Measurements from ENCODE around the gene PLCD3. TPM values are rescaled to one million over a fixed set of nuclear protein-coding genes. Genes with fewer than 3 reads are reported as not detected.

The PLCD3 gene
- total and polyA plus RNA-seq, 2 of the 13 experiments (the other 11 are each of a cell fraction or from before 2014, with no cell fraction given) = 11.3 to 39.1 TPM

GRCh38 chr17:45129426-45129939 is 2.8 kb downstream of the PLCD3 start (continued):
- TF ChIP-seq ZBTB4 (CRISPR knock-in tag; IDR thresholded peaks at IDR 0.05; ENCODE audit: borderline replicate concordance) (peak; percentile 64; the same call in 1 of the 2 replicates), ZNF160 (CRISPR knock-in tag; IDR thresholded peaks at IDR 0.05) (no peak), PRMT3 (CRISPR knock-in tag; IDR thresholded peaks at IDR 0.05; ENCODE audit: borderline replicate concordance, low read depth) (no peak), ZNF446 (CRISPR knock-in tag; IDR thresholded peaks at IDR 0.05) (no peak), ZFP36 (IDR thresholded peaks at IDR 0.05; ENCODE audit: borderline replicate concordance, low read depth, low read length, partially characterized antibody) (no peak), CTCF (CRISPR knock-in tag; IDR thresholded peaks at IDR 0.05) (no peak), FOXA1 (IDR thresholded peaks at IDR 0.05) (no peak), FOXA1 (CRISPR knock-in tag; IDR thresholded peaks at IDR 0.05) (peak; percentile 33; the same call in 1 of the 2 replicates), ZFY (CRISPR knock-in tag; IDR thresholded peaks at IDR 0.05) (0 out of 2 replicates have a peak, but pooled peaks have one; percentile 29), JUND (CRISPR knock-in tag; IDR thresholded peaks at IDR 0.05) (no peak), HMG20A (CRISPR knock-in tag; IDR thresholded peaks at IDR 0.05; ENCODE audit: borderline replicate concordance) (peak; percentile 47; the same call in 1 of the 2 replicates), ZNF644 (CRISPR knock-in tag; IDR thresholded peaks at IDR 0.05; ENCODE audit: low read depth) (peak; percentile 78; the same call in 1 of the 2 replicates), ATAD3A (CRISPR knock-in tag; IDR thresholded peaks at IDR 0.05) (no peak), PRDM10 (CRISPR knock-in tag; IDR thresholded peaks at IDR 0.05; ENCODE audit: low read depth) (peak; percentile 28; the same call in 1 of the 2 replicates), ZNF878 (CRISPR knock-in tag; IDR thresholded peaks at IDR 0.05) (no peak), ZBTB33 (CRISPR knock-in tag; IDR thresholded peaks at IDR 0.05) (peak; percentile 97), ZNF530 (CRISPR knock-in tag; IDR thresholded peaks at IDR 0.05; ENCODE audit: low read depth) (no peak), RORA (CRISPR knock-in tag; IDR thresholded peaks at IDR 0.05) (no peak), ZNF143 (CRISPR knock-in tag; IDR thresholded peaks at IDR 0.05) (0 out of 2 replicates have a peak, but pooled peaks have one; percentile 16)
